UCSD-AML1 (cell line): Measurements from ENCODE around the gene IFI27L2.

Experiments used
- DNase-seq: peaks from one replicate; lab custom pipeline; 2025; ENCODE audit not compliant: unreplicated experiment; lab: John Stamatoyannopoulos, UW

Gene IFI27L2

GRCh38 chr14:94103554-94104150, 25.8 kb downstream of the IFI27L2 start:
- no peak for DNase-seq

GRCh38 chr14:94102768-94103482, 26.5 kb downstream of the IFI27L2 start:
- DNase-seq, result no peak

- DNase-seq, result no peak
Measured at GRCh38 chr14:94101748-94102147, 27.7 kb downstream of the IFI27L2 start.

- no peak for DNase-seq
Measured at GRCh38 chr14:94100847-94101246, 28.6 kb downstream of the IFI27L2 start.

- DNase-seq, result no peak
Measured at GRCh38 chr14:94099006-94099405, 30.4 kb downstream of the IFI27L2 start.

- DNase-seq, result no peak
Measured at GRCh38 chr14:94098326-94098992, 30.9 kb downstream of the IFI27L2 start.

- no peak for DNase-seq
Measured at GRCh38 chr14:94097091-94097490, 32.3 kb downstream of the IFI27L2 start.

GRCh38 chr14:94093418-94093817, 36.0 kb downstream of the IFI27L2 start:
- no peak for DNase-seq

GRCh38 chr14:94089479-94089878, 39.9 kb downstream of the IFI27L2 start:
- no peak for DNase-seq

GRCh38 chr14:94088516-94088915, 40.9 kb downstream of the IFI27L2 start:
- no peak for DNase-seq

GRCh38 chr14:94087891-94088290, 41.5 kb downstream of the IFI27L2 start:
- DNase-seq, result no peak

GRCh38 chr14:94081386-94081820, 48.0 kb downstream of the IFI27L2 start:
- DNase-seq, result no peak

GRCh38 chr14:94080621-94081385, 48.6 kb downstream of the IFI27L2 start, which contains the start of the genes DDX24 and IFI27L1:
Gene DDX24, minus strand, starts transcription at chr14:94081202. Its CDS starts 1,460 bp downstream, at chr14:94079742.
Gene IFI27L1, plus strand, starts transcription at chr14:94081310. Its CDS starts 15,628 bp downstream, at chr14:94096938.
- DNase-seq, result peak; percentile 94

- DNase-seq, result no peak
Measured at GRCh38 chr14:94079891-94080620, 49.3 kb downstream of the IFI27L2 start.

- DNase-seq, result no peak
Measured at GRCh38 chr14:94077823-94078222, 51.6 kb downstream of the IFI27L2 start.
